SK-N-SH treated with all-trans-retinoic acid at 6 μM for 48 hours (cell line): ENCODE measurements around the gene NINJ1.

ENCODE experiments used
- ATAC-seq: fragments of 200-7000 bp; cut with Tn5 transposase; 3 replicates; pipeline ENCODE4 v1.9.1; 2020; ENCODE audit warnings: mild to moderate bottlenecking, moderate library complexity
- ARNTL ChIP-seq: fragments of 450-650 bp; formaldehyde crosslinking; IDR thresholded peaks from 2 replicates; pipeline ENCODE4 v1.5.0; 2020; ENCODE audit warnings: low read depth, mild to moderate bottlenecking, moderate library complexity, borderline replicate concordance
- CREB5 ChIP-seq: fragments of 250-450 bp; sonication (Bioruptor Pico); IDR thresholded peaks from 2 replicates; pipeline ENCODE4 v1.5.1; 2020; ENCODE audit warnings: low read depth, mild to moderate bottlenecking, moderate library complexity
- CSDC2 ChIP-seq: fragments of 250-450 bp; sonication (Bioruptor Pico); IDR thresholded peaks from 2 replicates; pipeline ENCODE4 v1.5.0; 2020; ENCODE audit warnings: mild to moderate bottlenecking, moderate library complexity
- ESRRG ChIP-seq: fragments of 250-450 bp; sonication (Bioruptor Pico); IDR thresholded peaks from 2 replicates; pipeline ENCODE4 v1.6.1; 2021; ENCODE audit warnings: mild to moderate bottlenecking
- GLIS3 ChIP-seq: fragments of 250-450 bp; sonication (Bioruptor Pico); IDR thresholded peaks from 2 replicates; pipeline ENCODE4 v1.5.0; 2020; ENCODE audit warnings: mild to moderate bottlenecking, moderate library complexity
- OSR1 ChIP-seq: fragments of 250-450 bp; sonication (Bioruptor Pico); IDR thresholded peaks from 2 replicates; pipeline ENCODE4 v1.8.0; 2022; ENCODE audit warnings: moderate library complexity, mild to moderate bottlenecking, inconsistent platforms
- PPARA ChIP-seq: fragments of 250-450 bp; sonication (Bioruptor Pico); IDR thresholded peaks from 2 replicates; pipeline ENCODE4 v1.5.0; 2020; ENCODE audit warnings: mild to moderate bottlenecking, borderline replicate concordance
- RARB ChIP-seq: fragments of 250-450 bp; sonication (Bioruptor Pico); IDR thresholded peaks from 2 replicates; pipeline ENCODE4 v1.8.0; 2021; ENCODE audit warnings: mild to moderate bottlenecking, moderate library complexity
- SNAI2 ChIP-seq: fragments of 250-450 bp; sonication (Bioruptor Pico); IDR thresholded peaks from 2 replicates; pipeline ENCODE4 v1.5.0; 2020; ENCODE audit warnings: mild to moderate bottlenecking, moderate library complexity
- TCF4 ChIP-seq: fragments of 250-450 bp; sonication (Bioruptor Pico); IDR thresholded peaks from 2 replicates; pipeline ENCODE4 v1.8.0; 2021; ENCODE audit warnings: mild to moderate bottlenecking, moderate library complexity, borderline replicate concordance
- TOX ChIP-seq: fragments of 250-450 bp; sonication (Bioruptor Pico); IDR thresholded peaks from 2 replicates; pipeline ENCODE4 v1.8.0; 2021; ENCODE audit warnings: mild to moderate bottlenecking, moderate library complexity, borderline replicate concordance
- TSHZ2 ChIP-seq: fragments of 250-450 bp; sonication (Bioruptor Pico); IDR thresholded peaks from 2 replicates; pipeline ENCODE4 v1.5.0; 2020; ENCODE audit warnings: mild to moderate bottlenecking, moderate library complexity
- ZC3H10 ChIP-seq: fragments of 250-450 bp; sonication (Bioruptor Pico); IDR thresholded peaks from 2 replicates; pipeline ENCODE4 v1.5.1; 2021; ENCODE audit warnings: mild to moderate bottlenecking, moderate library complexity
- ZFP3 ChIP-seq: fragments of 250-450 bp; sonication (Bioruptor Pico); IDR thresholded peaks from 2 replicates; pipeline ENCODE4 v1.5.0; 2020; ENCODE audit warnings: mild to moderate bottlenecking, moderate library complexity
- ZFP30 ChIP-seq: fragments of 450-650 bp; formaldehyde crosslinking; IDR thresholded peaks from 2 replicates; pipeline ENCODE4 v1.5.0; 2022; ENCODE audit warnings: mild to moderate bottlenecking, moderate library complexity
- ZNF565 ChIP-seq: fragments of 450-650 bp; formaldehyde crosslinking; conservative IDR thresholded peaks from 2 replicates; pipeline ENCODE4 v1.5.0; 2020; ENCODE audit warnings: low read depth, mild to moderate bottlenecking, moderate library complexity
- ZNF70 ChIP-seq: fragments of 450-650 bp; formaldehyde crosslinking; IDR thresholded peaks from 2 replicates; pipeline ENCODE4 v1.5.0; 2020; ENCODE audit warnings: mild to moderate bottlenecking, moderate library complexity
- TF ChIP-seq, protein P1 (sequence below): fragments of 250-450 bp; sonication (Bioruptor Pico); IDR thresholded peaks from 2 replicates; pipeline ENCODE4 v1.8.0; 2020; ENCODE audit warnings: mild to moderate bottlenecking, moderate library complexity, borderline replicate concordance
- TF ChIP-seq, protein P2 (sequence below): fragments of 250-450 bp; sonication (Bioruptor Pico); IDR thresholded peaks from 2 replicates; pipeline ENCODE4 v1.8.0; 2021; ENCODE audit warnings: low read depth, mild to moderate bottlenecking, moderate library complexity, borderline replicate concordance

NINJ1 gene

DNA sequence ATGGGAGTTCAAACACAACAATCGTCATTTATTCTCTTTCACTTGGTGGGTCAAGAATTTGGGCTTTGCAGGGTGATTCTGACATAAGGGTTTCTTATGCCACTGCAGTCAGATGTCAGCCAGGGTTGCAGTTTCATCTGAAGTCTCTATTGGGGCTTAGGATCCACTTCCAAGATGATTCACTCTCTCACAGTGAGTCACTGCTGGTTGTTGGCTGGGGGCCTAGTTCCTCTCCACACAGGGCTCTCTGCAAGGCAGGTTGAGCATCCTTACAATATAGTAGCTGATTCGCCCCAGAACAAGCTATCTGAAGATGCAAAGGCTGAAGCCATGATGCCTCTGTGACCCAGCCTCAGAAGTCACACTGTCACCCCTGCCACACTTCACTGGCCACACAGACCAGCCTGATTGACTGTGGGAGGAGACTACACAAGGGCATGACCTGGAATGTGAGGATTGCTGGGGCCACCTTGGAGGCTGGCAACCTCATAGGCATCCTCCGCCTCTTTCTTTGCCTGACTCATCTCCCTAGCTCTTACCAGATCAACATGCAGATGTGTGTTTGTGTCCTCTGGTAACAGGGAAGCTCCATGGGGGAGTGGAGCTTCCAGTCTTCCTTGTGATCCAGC lies 42.5 kb downstream of the NINJ1 start (continued):
- no peak for TF ChIP-seq ARNTL (CRISPR knock-in tag)

- TF ChIP-seq ZNF70 (CRISPR knock-in tag), result no peak
- TF ChIP-seq, all 23 proteins: peak for 0
- ATAC-seq, result no peak
Measured at GRCh38 chr9:93091056-93091452, 43.0 kb downstream of the NINJ1 start.

- ATAC-seq, result no peak
- no peak for TF ChIP-seq ESRRG (CRISPR knock-in tag)
- TF ChIP-seq TOX (CRISPR knock-in tag), result no peak
- TF ChIP-seq ZNF565 (CRISPR knock-in tag), result no peak
- TF ChIP-seq ARNTL (CRISPR knock-in tag), result no peak
- no peak for TF ChIP-seq RARB (CRISPR knock-in tag)
- TF ChIP-seq SNAI2 (CRISPR knock-in tag), result no peak
- no peak for TF ChIP-seq OSR1 (CRISPR knock-in tag)
Measured at GRCh38 chr9:93090091-93090655, 43.9 kb downstream of the NINJ1 start.

GRCh38 chr9:93089481-93089991 lies 44.5 kb downstream of the NINJ1 start:
- ATAC-seq, result no peak

GRCh38 chr9:93089024-93089423 lies 45.0 kb downstream of the NINJ1 start:
- ATAC-seq, result no peak

More at GRCh38 chr9:93089481-93089991, 44.5 kb downstream of the NINJ1 start:
- TF ChIP-seq RARB (CRISPR knock-in tag) (no peak), ZFP30 (CRISPR knock-in tag) (no peak), CSDC2 (CRISPR knock-in tag) (no peak), ESRRG (CRISPR knock-in tag) (no peak), ZNF70 (CRISPR knock-in tag) (no peak), ZC3H10 (CRISPR knock-in tag) (no peak), CREB5 (no peak)
- TF ChIP-seq, protein P1, sequence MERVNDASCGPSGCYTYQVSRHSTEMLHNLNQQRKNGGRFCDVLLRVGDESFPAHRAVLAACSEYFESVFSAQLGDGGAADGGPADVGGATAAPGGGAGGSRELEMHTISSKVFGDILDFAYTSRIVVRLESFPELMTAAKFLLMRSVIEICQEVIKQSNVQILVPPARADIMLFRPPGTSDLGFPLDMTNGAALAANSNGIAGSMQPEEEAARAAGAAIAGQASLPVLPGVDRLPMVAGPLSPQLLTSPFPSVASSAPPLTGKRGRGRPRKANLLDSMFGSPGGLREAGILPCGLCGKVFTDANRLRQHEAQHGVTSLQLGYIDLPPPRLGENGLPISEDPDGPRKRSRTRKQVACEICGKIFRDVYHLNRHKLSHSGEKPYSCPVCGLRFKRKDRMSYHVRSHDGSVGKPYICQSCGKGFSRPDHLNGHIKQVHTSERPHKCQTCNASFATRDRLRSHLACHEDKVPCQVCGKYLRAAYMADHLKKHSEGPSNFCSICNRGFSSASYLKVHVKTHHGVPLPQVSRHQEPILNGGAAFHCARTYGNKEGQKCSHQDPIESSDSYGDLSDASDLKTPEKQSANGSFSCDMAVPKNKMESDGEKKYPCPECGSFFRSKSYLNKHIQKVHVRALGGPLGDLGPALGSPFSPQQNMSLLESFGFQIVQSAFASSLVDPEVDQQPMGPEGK (CRISPR knock-in tag), result no peak
- TF ChIP-seq, protein P2, sequence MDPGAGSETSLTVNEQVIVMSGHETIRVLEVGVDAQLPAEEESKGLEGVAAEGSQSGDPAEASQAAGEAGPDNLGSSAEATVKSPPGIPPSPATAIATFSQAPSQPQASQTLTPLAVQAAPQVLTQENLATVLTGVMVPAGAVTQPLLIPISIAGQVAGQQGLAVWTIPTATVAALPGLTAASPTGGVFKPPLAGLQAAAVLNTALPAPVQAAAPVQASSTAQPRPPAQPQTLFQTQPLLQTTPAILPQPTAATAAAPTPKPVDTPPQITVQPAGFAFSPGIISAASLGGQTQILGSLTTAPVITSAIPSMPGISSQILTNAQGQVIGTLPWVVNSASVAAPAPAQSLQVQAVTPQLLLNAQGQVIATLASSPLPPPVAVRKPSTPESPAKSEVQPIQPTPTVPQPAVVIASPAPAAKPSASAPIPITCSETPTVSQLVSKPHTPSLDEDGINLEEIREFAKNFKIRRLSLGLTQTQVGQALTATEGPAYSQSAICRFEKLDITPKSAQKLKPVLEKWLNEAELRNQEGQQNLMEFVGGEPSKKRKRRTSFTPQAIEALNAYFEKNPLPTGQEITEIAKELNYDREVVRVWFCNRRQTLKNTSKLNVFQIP, result no peak

GRCh38 chr9:93088656-93089015 lies 45.4 kb downstream of the NINJ1 start:
- no peak for ATAC-seq
- TF ChIP-seq TSHZ2 (CRISPR knock-in tag) (no peak), GLIS3 (CRISPR knock-in tag) (no peak), CSDC2 (CRISPR knock-in tag) (no peak), ZFP3 (CRISPR knock-in tag) (no peak), CREB5 (no peak), ARNTL (CRISPR knock-in tag) (no peak), ZC3H10 (CRISPR knock-in tag) (no peak), TCF4 (CRISPR knock-in tag) (no peak), ZFP30 (CRISPR knock-in tag) (no peak), ZNF565 (CRISPR knock-in tag) (no peak)

More at GRCh38 chr9:93089024-93089423, 45.0 kb downstream of the NINJ1 start:
- TF ChIP-seq CREB5 (no peak), PPARA (no peak), TOX (CRISPR knock-in tag) (no peak), TCF4 (CRISPR knock-in tag) (no peak), ZNF70 (CRISPR knock-in tag) (no peak)
